ENCODE data around the gene MAGEA2B.
"Not testable (repeated sequence)": the region's sequence is repeated elsewhere in the genome, so short reads cannot be mapped to it uniquely, and the experiment has no call there.

The MAGEA2B gene

GRCh38 chrX:152758918-152759317, 44.5 kb downstream of the MAGEA2B start, which contains the start of gene CSAG3:
Gene CSAG3 (plus strand): TSS chrX:152759218.
- not testable (repeated sequence) for DNase-seq (ENCODE audit: low spot score)

- not testable (repeated sequence) for DNase-seq (ENCODE audit: low spot score)
Measured at GRCh38 chrX:152759544-152759943, 45.1 kb downstream of the MAGEA2B start.

GRCh38 chrX:152761582-152761981, 47.2 kb downstream of the MAGEA2B start:
- DNase-seq (ENCODE audit: low spot score): not testable (repeated sequence)

- DNase-seq (ENCODE audit: low spot score): not testable (repeated sequence)
Measured at GRCh38 chrX:152766562-152766961, 52.1 kb downstream of the MAGEA2B start.
